Endothelial cell of umbilical vein (primary cell): ENCODE results near the gene NXN. TPM values are rescaled to one million over a fixed set of nuclear protein-coding genes. Genes with fewer than 3 reads are reported as not detected.

Experiments used
- BruUV-seq: library from RNA; stranded (reverse); fragments of 400-500 nt; replicated peaks from 2 replicates; lab custom pipeline; 2021; lab: Mats Ljungman, UMichigan
- CTCF ChIA-PET: fragments of 300-600, 350-600 bp; sonication (Branson Sonifier 250); formaldehyde crosslinking; loops from one replicate; lab custom pipeline; 2021; ENCODE audit warnings: antibody characterized with exemption, inconsistent platforms; lab: Charles Lee
- POLR2A ChIA-PET: fragments of 300-600, 350-600 bp; sonication (Branson Sonifier 250); formaldehyde crosslinking; loops from one replicate; lab custom pipeline; 2021; ENCODE audit warnings: antibody characterized with exemption, inconsistent platforms; lab: Charles Lee
- DNase-seq: peaks from one replicate; pipeline ENCODE4 v3.0.0-alpha.2; 2011; ENCODE audit warnings: low read depth, low spot score
- FAIRE-seq: peaks from 2 replicates; lab custom pipeline; 2011; peaks lifted over from hg19 to GRCh38; lab: Jason Lieb, UNC
- H2AFZ ChIP-seq: 2 replicates; pipeline ENCODE4 v1.6.0; 2012; ENCODE audit warnings: low read depth, low read length, control low read depth, inconsistent platforms
- H3K27ac ChIP-seq: 2 replicates; pipeline ENCODE4 v1.5.1; 2011; ENCODE audit warnings: low read depth, mild to moderate bottlenecking, control low read depth, low read length, moderate library complexity; ENCODE audit not compliant: insufficient read depth
- H3K27me3 ChIP-seq, 2 experiments: 2 replicates each; pipeline versions ENCODE4 v1.6.0 to v1.6.1; 2011; ENCODE audit warnings: low read length in 2 of 2, mixed read lengths in 1 of 2; ENCODE audit not compliant: control insufficient read depth in 2 of 2, insufficient read depth in 2 of 2
- H3K36me3 ChIP-seq, 2 experiments: 2 replicates in 1 of 2; 3 replicates in 1 of 2; pipeline ENCODE4 v1.5.1; 2011; ENCODE audit warnings: low read length in 2 of 2, mild to moderate bottlenecking in 1 of 2, moderate library complexity in 1 of 2; ENCODE audit not compliant: control insufficient read depth in 2 of 2, insufficient read depth in 2 of 2; ENCODE audit errors: extremely low read depth in 1 of 2
- H3K4me1 ChIP-seq: 3 replicates; pipeline ENCODE4 v1.5.1; 2011; ENCODE audit warnings: mild to moderate bottlenecking, low read length; ENCODE audit not compliant: control insufficient read depth, insufficient read depth; ENCODE audit errors: extremely low read depth
- H3K4me2 ChIP-seq: 2 replicates; pipeline ENCODE4 v1.6.1; 2011; ENCODE audit warnings: low read length, control low read depth, mixed read lengths; ENCODE audit not compliant: insufficient read depth
- H3K4me3 ChIP-seq, 3 experiments: fragments of 200-600 bp in 1 of 3; sonication (generic), shearing (Covaris generic) in 1 of 3; replicated peaks in 1 of 3; 2 replicates each; pipeline ENCODE4 v1.5.1; 2011 to 2016; ENCODE audit warnings: control low read depth in 3 of 3, low read length in 3 of 3, mild to moderate bottlenecking in 2 of 3, inconsistent platforms in 1 of 3, low read depth in 1 of 3, moderate library complexity in 1 of 3; ENCODE audit not compliant: insufficient read depth in 1 of 3
- H3K79me2 ChIP-seq: 2 replicates; pipeline ENCODE4 v1.6.0; 2012; ENCODE audit warnings: low read length, inconsistent platforms; ENCODE audit not compliant: control insufficient read depth, insufficient read depth
- H3K9ac ChIP-seq: replicated peaks from 2 replicates; pipeline ENCODE3; 2011; ENCODE audit warnings: low read length, control low read depth; ENCODE audit not compliant: insufficient read depth; ENCODE audit errors: extremely low read depth
- H3K9me1 ChIP-seq: replicated peaks from 3 replicates; pipeline ENCODE4 v1.6.0; 2011; ENCODE audit warnings: mild to moderate bottlenecking, low read length; ENCODE audit not compliant: control insufficient read depth, insufficient read depth; ENCODE audit errors: extremely low read depth
- H3K9me3 ChIP-seq: replicated peaks from 2 replicates; pipeline ENCODE4 v1.5.1; 2012; ENCODE audit warnings: low read length, inconsistent platforms; ENCODE audit not compliant: control insufficient read depth, insufficient read depth
- H4K20me1 ChIP-seq: replicated peaks from 2 replicates; pipeline ENCODE3; 2011; ENCODE audit warnings: mild to moderate bottlenecking, low read length; ENCODE audit not compliant: control insufficient read depth, insufficient read depth; ENCODE audit errors: extremely low read depth
- CTCF ChIP-seq, 2 donors: IDR thresholded peaks; 1 replicate in 1 of 2; 2 replicates in 1 of 2; pipeline ENCODE4 v1.5.1; 2011; ENCODE audit warnings: low read length in 2 of 2, mild to moderate bottlenecking in 2 of 2, moderate library complexity in 2 of 2, control low read depth in 1 of 2, inconsistent platforms in 1 of 2, low read depth in 1 of 2; ENCODE audit not compliant: insufficient read depth in 1 of 2; ENCODE audit errors: extremely low read depth in 1 of 2
- EZH2 ChIP-seq: IDR thresholded peaks from 2 replicates; pipeline ENCODE4 v1.6.1; 2012; ENCODE audit warnings: borderline replicate concordance, low read depth, mild to moderate bottlenecking, moderate library complexity, low read length, inconsistent platforms; ENCODE audit not compliant: severe bottlenecking
- FOS ChIP-seq: IDR thresholded peaks from 2 replicates; pipeline ENCODE4 v1.6.1; 2011; ENCODE audit warnings: mild to moderate bottlenecking, low read length, moderate library complexity, borderline replicate concordance; ENCODE audit not compliant: insufficient read depth
- GATA2 ChIP-seq: IDR thresholded peaks from 2 replicates; pipeline ENCODE4 v1.7.0; 2011; ENCODE audit warnings: low read depth, mild to moderate bottlenecking, moderate library complexity, mixed read lengths, low read length; ENCODE audit not compliant: insufficient read length, insufficient read depth
- JUN ChIP-seq: IDR thresholded peaks from 2 replicates; pipeline ENCODE4 v1.6.1; 2011; ENCODE audit warnings: borderline replicate concordance, low read depth; ENCODE audit not compliant: insufficient read length, insufficient read depth
- MYC ChIP-seq: IDR thresholded peaks from one replicate; pipeline ENCODE4 v1.6.1; 2011; ENCODE audit warnings: mild to moderate bottlenecking, low read depth, low read length
- POLR2A ChIP-seq: IDR thresholded peaks from 2 replicates; pipeline ENCODE4 v1.6.1; 2012; ENCODE audit warnings: low read depth, mild to moderate bottlenecking, control low read depth, low read length
- POLR2AphosphoS5 ChIP-seq: IDR thresholded peaks from 2 replicates; pipeline ENCODE4 v1.6.1; 2012; ENCODE audit warnings: low read depth, mild to moderate bottlenecking, control low read depth, low read length, moderate library complexity; ENCODE audit not compliant: insufficient read depth
- dilution Hi-C: fragments of 300-500 bp; cut with MboI; formaldehyde crosslinking; loops from one replicate; pipeline ENCODE4 v1.15.0; 2019; ENCODE audit warnings: low sequenced_read_pairs; ENCODE audit not compliant: extremely low pct_ligation_motif_present
- intact Hi-C: fragments of 100-400 bp; cut with micrococcal nuclease; formaldehyde crosslinking; loops from one replicate; pipeline ENCODE4 v1.10.0; 2022
- polyA plus RNA-seq, 4 experiments: library from polyadenylated mRNA; depleted of rRNA in 3 of 4; stranded (reverse) in 3 of 4; unstranded in 1 of 4; fragments of >200 nt; gene quantifications; 2 replicates each; pipeline versions ENCODE4 v1.2.1 to v1.2.3, GENCODE V29; 2011 to 2012; ENCODE audit warnings: missing spikeins in 1 of 4
- total RNA-seq: library from RNA; stranded (reverse); gene quantifications from 2 replicates; pipeline ENCODE4 v1.2.3, GENCODE V29; 2021
- TF ChIP-seq, protein P1 (sequence below): IDR thresholded peaks from 2 replicates; pipeline ENCODE4 v1.6.1; 2011; ENCODE audit not compliant: insufficient read depth, insufficient read length

The NXN gene
- total and polyA plus RNA-seq, 2 donors (not counting 3 experiments of a cell fraction or from before 2014, with no cell fraction given) = 69.5 to 77.3 TPM

GRCh38 chr17:896454-896853 lies 83.1 kb downstream of the NXN start:
- DNase-seq (no peak), FAIRE-seq (no peak)
- intact Hi-C loops = no loop called here
- peaks cover 9% of the 10 kb centered on the region for H3K4me1 ChIP-seq
- no peak for TF ChIP-seq FOS
- no peaks in the 10 kb centered on the region for H3K9me3 ChIP-seq
- H4K20me1 ChIP-seq = no peaks in the 10 kb centered on the region
- ChIA-PET CTCF (interaction anchor here (2.1 kb wide), 1 partner anchor 17 kb away, joined by 13 read pairs; no protein-coding TSS in a partner anchor), POLR2A (no interaction called here)
- no peak overlapping the region for H3K4me2 ChIP-seq
- H3K27ac ChIP-seq = no peak overlapping the region
- H3K27me3 ChIP-seq = no peaks in the 10 kb centered on the region
- H3K9ac ChIP-seq = no peak overlapping the region
- H3K9me1 ChIP-seq = no peaks in the 10 kb centered on the region
- no peaks in the 10 kb centered on the region for H3K36me3 ChIP-seq
- no peak overlapping the region for H3K4me3 ChIP-seq
- H2AFZ ChIP-seq = no peak overlapping the region
- no TSS peak for BruUV-seq
- dilution Hi-C loops = no loop called here
- H3K79me2 ChIP-seq = no peaks in the 10 kb centered on the region

GRCh38 chr17:892958-893357 lies 86.6 kb downstream of the NXN start:
- TF ChIP-seq CTCF (IDR thresholded peaks at IDR 0.05; ENCODE audit: extremely low read depth in 1 of 2, insufficient read depth in 1 of 2, low read depth in 1 of 2, low read length in 2 of 2) (no peak), POLR2A (no peak), POLR2AphosphoS5 (no peak), GATA2 (no peak), FOS (no peak), EZH2 (no peak), JUN (no peak), MYC (no peak)
- TF ChIP-seq, protein P1, sequence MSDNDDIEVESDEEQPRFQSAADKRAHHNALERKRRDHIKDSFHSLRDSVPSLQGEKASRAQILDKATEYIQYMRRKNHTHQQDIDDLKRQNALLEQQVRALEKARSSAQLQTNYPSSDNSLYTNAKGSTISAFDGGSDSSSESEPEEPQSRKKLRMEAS = no peak
- no peak for FAIRE-seq
- H3K4me3 ChIP-seq = no peak overlapping the region
- intact Hi-C loops = no loop called here
- no peaks in the 10 kb centered on the region for H3K36me3 ChIP-seq
- no peak overlapping the region for H3K4me2 ChIP-seq
- CTCF ChIA-PET = no interaction called here
- H3K4me1 ChIP-seq = peaks cover 6% of the 10 kb centered on the region
- no TSS peak for BruUV-seq
- dilution Hi-C loops = no loop called here
- no peak overlapping the region for H2AFZ ChIP-seq
- H3K27me3 ChIP-seq = no peaks in the 10 kb centered on the region
- POLR2A ChIA-PET = no interaction called here
- no peak for DNase-seq
- H3K9ac ChIP-seq = no peak overlapping the region
- no peaks in the 10 kb centered on the region for H3K79me2 ChIP-seq
- H4K20me1 ChIP-seq = no peaks in the 10 kb centered on the region
- no peaks in the 10 kb centered on the region for H3K9me3 ChIP-seq
- no peaks in the 10 kb centered on the region for H3K9me1 ChIP-seq
- no peak overlapping the region for H3K27ac ChIP-seq
